Esophagus squamous epithelium (tissue), 5 donors: ENCODE data around the gene FOXP3. TPM values are rescaled to one million over a fixed set of nuclear protein-coding genes. Genes with fewer than 3 reads are reported as not detected.

ENCODE experiments used
- DNase-seq: peaks from one replicate; lab custom pipeline; 2025; lab: John Stamatoyannopoulos, UW
- H3K27ac ChIP-seq, 4 donors: fragments of 200-600 bp; sonication (generic); one replicate each; pipeline ENCODE4 v1.5.1; 2016 to 2019; ENCODE audit warnings: mild to moderate bottlenecking in 1 of 4
- H3K27me3 ChIP-seq, 4 donors: fragments of 200-600 bp; sonication (generic); 1 replicate in 3 of 4; 2 replicates in 1 of 4; pipeline versions ENCODE4 v1.5.1 to v1.6.0; 2017 to 2021; ENCODE audit warnings: antibody characterized with exemption in 1 of 4
- H3K36me3 ChIP-seq, 3 donors: fragments of 200-600 bp; sonication (generic); one replicate each; pipeline ENCODE4 v1.5.1; 2016 to 2019
- H3K4me1 ChIP-seq, 3 donors: fragments of 200-600 bp; sonication (generic); one replicate each; pipeline ENCODE4 v1.5.1; 2017 to 2019
- H3K4me3 ChIP-seq, 4 donors: fragments of 200-600 bp; sonication (generic); 1 replicate in 3 of 4; 2 replicates in 1 of 4; pipeline ENCODE4 v1.5.1; 2016 to 2019; ENCODE audit warnings: mild to moderate bottlenecking in 2 of 4, moderate library complexity in 1 of 4
- H3K9me3 ChIP-seq, 3 donors: fragments of 200-600 bp; sonication (generic); one replicate each; pipeline ENCODE4 v1.5.1; 2016 to 2019
- POLR2A ChIP-seq, 4 donors: fragments of 450-650 bp; IDR thresholded peaks; one replicate each; pipeline ENCODE4 v1.6.1; 2017; ENCODE audit warnings: antibody characterized with exemption in 4 of 4, mild to moderate bottlenecking in 4 of 4, moderate library complexity in 3 of 4
- WGBS, 2 donors: methylation state at CpG; one replicate each; pipeline ENCODE4 v1.1.5; 2018; 5-methylcytosine and 5-hydroxymethylcytosine counted together
- intact Hi-C: fragments of 100-400 bp; cut with DNase I; formaldehyde crosslinking; loops from one replicate; pipeline ENCODE4 v1.15.0; 2022
- total RNA-seq, 4 donors: library from RNA; depleted of rRNA; stranded (reverse); fragments of >200 nt; gene quantifications; one replicate each; pipeline ENCODE4 v1.1.0, GENCODE V29; 2016
- TF ChIP-seq, protein P1 (sequence below), 6 experiments: fragments of 450-650 bp in 4 of 6; fragments of 200-600 bp in 2 of 6; sonication (generic) in 2 of 6; IDR thresholded peaks; one replicate each; pipeline ENCODE4 v1.5.1; 2016 to 2019; ENCODE audit warnings: antibody characterized with exemption in 6 of 6, mild to moderate bottlenecking in 4 of 6, moderate library complexity in 4 of 6
- donor health status: DM: yes; HTN: yes; CAD: no.

Gene FOXP3
- total RNA-seq, 4 donors from 2014 or later: 0.38 to 2.1 (median 0.81) TPM

DNA sequence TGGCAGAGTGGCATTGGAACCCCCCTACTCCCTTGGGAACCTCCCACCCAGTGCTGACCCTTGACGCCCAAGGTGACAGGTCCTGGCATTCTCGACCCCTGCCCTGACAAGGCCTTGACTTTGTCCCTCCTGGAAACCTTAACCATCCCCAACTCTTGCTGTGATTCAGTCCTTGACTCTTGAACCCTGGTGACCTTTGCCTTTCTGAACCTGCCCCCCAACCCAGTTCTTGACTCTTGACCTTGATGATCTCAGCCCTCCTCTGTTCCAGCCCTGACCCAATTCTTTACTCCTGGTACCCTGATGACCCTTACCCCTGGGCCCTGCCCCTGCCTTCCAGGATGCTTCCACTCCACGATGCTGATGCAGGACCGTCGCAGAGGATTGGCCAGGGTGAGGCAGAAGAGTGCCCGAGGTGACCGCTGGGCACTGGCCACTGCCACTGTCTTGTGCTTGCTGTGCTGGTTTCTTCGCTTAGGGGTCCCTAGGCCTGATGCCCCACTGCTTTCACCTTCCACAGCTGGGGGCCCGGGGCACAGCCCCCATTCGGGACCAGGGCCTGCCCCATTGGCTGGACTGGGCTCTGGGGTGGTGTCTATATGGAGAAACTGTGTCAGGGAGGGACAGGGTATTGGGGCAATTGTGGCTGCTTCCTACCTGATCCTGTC is 33.0 kb downstream of the FOXP3 start:
- Histone ChIP-seq H3K36me3 (no peaks in the 10 kb centered on the region), H3K27ac (peak overlapping the region in 3 of 4 donors; percentile 36 to 72 (median 55)), H3K9me3 (no peaks in the 10 kb centered on the region), H3K4me1 (peaks cover 3 to 21% (median 4%) of the 10 kb centered on the region in 3 donors), H3K27me3 (no peaks in the 10 kb centered on the region), H3K4me3 (peak overlapping the region in 1 of 4 donors; percentile 61)
- WGBS, 2 donors: 92% methylated on average over 7 of the region's 10 CpGs; no CpG with 5 or more reads in 1 of the 2 donors
- TF ChIP-seq POLR2A (IDR thresholded peaks at IDR 0.05): no peak
- TF ChIP-seq, protein P1, sequence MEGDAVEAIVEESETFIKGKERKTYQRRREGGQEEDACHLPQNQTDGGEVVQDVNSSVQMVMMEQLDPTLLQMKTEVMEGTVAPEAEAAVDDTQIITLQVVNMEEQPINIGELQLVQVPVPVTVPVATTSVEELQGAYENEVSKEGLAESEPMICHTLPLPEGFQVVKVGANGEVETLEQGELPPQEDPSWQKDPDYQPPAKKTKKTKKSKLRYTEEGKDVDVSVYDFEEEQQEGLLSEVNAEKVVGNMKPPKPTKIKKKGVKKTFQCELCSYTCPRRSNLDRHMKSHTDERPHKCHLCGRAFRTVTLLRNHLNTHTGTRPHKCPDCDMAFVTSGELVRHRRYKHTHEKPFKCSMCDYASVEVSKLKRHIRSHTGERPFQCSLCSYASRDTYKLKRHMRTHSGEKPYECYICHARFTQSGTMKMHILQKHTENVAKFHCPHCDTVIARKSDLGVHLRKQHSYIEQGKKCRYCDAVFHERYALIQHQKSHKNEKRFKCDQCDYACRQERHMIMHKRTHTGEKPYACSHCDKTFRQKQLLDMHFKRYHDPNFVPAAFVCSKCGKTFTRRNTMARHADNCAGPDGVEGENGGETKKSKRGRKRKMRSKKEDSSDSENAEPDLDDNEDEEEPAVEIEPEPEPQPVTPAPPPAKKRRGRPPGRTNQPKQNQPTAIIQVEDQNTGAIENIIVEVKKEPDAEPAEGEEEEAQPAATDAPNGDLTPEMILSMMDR (IDR thresholded peaks at IDR 0.05): no peak
- intact Hi-C loops: no loop called here
- no peak for DNase-seq

DNA sequence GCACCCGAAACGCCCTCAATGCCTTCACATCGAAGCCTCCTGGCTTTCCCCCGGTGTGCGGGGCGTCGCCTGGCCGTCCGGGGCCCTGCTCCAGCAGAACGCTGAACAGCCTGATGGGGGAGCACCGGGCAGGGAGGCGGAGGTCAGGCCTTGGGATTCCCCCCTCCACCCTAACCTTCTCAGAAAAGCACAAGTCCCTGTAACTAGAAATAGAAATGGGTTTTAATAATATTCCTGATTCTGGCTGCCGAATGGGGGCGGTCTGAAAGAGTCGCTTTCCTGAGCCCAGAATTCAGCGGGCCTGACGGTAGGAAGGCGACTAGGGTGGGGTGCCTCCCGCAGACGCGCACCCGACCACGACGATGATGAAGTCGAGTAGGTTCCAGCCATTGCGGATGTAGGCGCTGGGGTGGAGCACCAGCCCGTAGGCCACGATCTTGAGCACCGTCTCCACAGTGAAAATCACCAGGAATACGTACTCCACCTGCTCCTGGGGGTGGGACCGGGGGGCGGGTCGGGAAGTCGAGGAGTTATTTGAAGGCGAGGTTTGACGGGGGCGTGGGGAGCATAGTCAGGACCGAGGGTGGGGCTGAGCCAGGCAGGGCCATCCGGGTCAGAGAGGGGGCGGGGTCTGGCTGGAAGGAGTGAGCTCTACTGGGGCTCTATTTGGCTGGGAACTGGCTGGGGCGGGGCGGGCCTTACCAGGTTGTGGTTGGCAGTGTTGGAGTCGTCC is 33.8 kb downstream of the FOXP3 start:
- intact Hi-C loops: no loop called here
- peak; percentile 16 for DNase-seq
- Histone ChIP-seq H3K27ac (peak overlapping the region; percentile 36 to 72 (median 60)), H3K36me3 (no peaks in the 10 kb centered on the region), H3K9me3 (no peaks in the 10 kb centered on the region), H3K4me3 (peak overlapping the region; percentile 22 to 61 (median 38)), H3K4me1 (peaks cover 0 to 14% (median 4%) of the 10 kb centered on the region in 3 donors), H3K27me3 (no peaks in the 10 kb centered on the region)
- WGBS, 2 donors: 17% methylated on average over 2 of the region's 44 CpGs; no CpG with 5 or more reads in 1 of the 2 donors
- TF ChIP-seq, protein P1 (IDR thresholded peaks at IDR 0.05): peak in 2 of 6 experiments; percentile 8 to 23
- TF ChIP-seq POLR2A (IDR thresholded peaks at IDR 0.05): no peak

DNA sequence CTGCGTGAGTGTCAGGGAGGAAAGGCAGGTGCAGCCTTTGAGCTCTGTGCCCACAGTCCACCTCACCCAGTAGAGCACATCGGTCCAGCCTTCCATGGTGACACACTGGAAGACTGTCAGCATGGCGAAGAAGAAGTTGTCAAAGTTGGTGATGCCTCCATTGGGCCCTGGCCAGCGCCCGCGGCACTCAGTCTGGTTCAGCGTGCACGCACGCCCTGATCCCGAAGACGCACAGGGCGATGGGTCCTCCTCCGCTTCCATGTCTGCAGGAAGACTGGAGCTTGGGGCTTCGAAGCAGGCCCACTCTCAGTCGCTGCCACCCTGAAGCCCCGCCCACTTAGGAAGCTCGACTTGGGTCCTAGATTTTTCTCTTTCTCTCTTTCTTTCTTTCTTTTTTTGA is 36.3 kb downstream of the FOXP3 start:
- WGBS, 2 donors: 75 to 88% methylated on average over 5 to 17 of the region's 17 CpGs
- H3K4me1 ChIP-seq: peaks cover 0 to 14% (median 4%) of the 10 kb centered on the region in 3 donors
- no peak for TF ChIP-seq POLR2A (IDR thresholded peaks at IDR 0.05)
- TF ChIP-seq, protein P1 (IDR thresholded peaks at IDR 0.05): no peak

DNA sequence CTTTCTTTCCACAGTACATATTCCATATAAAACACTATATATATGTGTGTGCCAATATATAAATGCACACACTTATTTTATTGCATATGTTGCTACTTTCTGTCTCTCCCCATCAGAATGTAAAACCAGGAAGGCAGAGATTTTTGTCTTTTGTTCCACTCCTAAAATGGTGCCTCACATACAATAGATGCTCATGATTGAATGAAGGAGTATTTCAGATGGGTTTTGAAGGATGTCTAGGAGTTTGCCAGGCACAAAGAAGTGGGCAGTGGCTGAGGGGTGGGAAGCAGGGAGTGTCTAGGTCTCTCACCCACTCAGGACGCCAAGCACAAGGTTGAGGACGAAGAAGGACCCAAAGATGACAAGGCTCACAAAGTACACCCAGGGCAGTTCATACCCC is 36.8 kb downstream of the FOXP3 start:
- Histone ChIP-seq H3K9me3 (no peaks in the 10 kb centered on the region), H3K4me1 (peaks cover 0 to 14% (median 4%) of the 10 kb centered on the region in 3 donors), H3K36me3 (no peaks in the 10 kb centered on the region), H3K27me3 (no peaks in the 10 kb centered on the region), H3K27ac (no peak overlapping the region), H3K4me3 (no peak overlapping the region)
- 76 to 80% methylated on average over 1 to 2 of the region's 2 CpGs for WGBS, 2 donors
- intact Hi-C loops: no loop called here
- TF ChIP-seq POLR2A (IDR thresholded peaks at IDR 0.05): no peak
- TF ChIP-seq, protein P1 (IDR thresholded peaks at IDR 0.05): no peak
- no peak for DNase-seq

More for the DNA sequence above, 36.3 kb downstream of the FOXP3 start:
- Histone ChIP-seq H3K9me3 (no peaks in the 10 kb centered on the region), H3K36me3 (no peaks in the 10 kb centered on the region), H3K27ac (no peak overlapping the region), H3K4me3 (no peak overlapping the region), H3K27me3 (no peaks in the 10 kb centered on the region)
- no peak for DNase-seq
- intact Hi-C loops: no loop called here

DNA sequence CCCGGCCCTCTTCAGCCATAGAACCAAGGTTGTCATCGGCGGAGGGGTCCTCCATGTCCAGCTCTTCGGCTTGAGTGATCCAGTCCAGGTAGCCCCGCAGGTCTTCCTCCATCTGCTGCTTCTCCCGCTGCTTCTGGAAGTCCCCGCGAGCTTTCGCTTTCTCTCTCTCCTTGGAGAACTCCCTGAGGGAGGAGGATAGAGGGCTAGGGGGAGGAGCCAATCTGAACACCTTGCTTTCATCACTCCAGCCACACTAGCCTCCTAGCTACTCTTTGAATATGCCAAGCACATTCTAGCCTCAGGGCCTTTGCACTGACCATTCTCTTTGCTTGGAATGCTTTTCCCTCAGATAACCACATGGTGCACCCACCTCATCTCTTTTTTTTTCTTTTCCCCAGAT is 37.6 kb downstream of the FOXP3 start:
- no peak overlapping the region for H3K27ac ChIP-seq
- no peak for TF ChIP-seq POLR2A (IDR thresholded peaks at IDR 0.05)
- TF ChIP-seq, protein P1 (IDR thresholded peaks at IDR 0.05): no peak
- H3K27me3 ChIP-seq: no peaks in the 10 kb centered on the region
- intact Hi-C loops: no loop called here
- H3K9me3 ChIP-seq: no peaks in the 10 kb centered on the region
- DNase-seq: no peak
- H3K36me3 ChIP-seq: no peaks in the 10 kb centered on the region
- H3K4me3 ChIP-seq: no peak overlapping the region
- peaks cover 0 to 14% (median 4%) of the 10 kb centered on the region in 3 donors for H3K4me1 ChIP-seq
- 60 to 77% methylated on average over 3 to 5 of the region's 9 CpGs for WGBS, 2 donors
